PC-3 (cell line): ENCODE data around the gene TMC1.

Source experiments
- EZH2 ChIP-seq: fragments of 300-600 bp; sonication (generic); IDR thresholded peaks from one replicate; pipeline ENCODE4 v1.6.1; 2017; ENCODE audit warnings: antibody characterized with exemption, mild to moderate bottlenecking, low read length; ENCODE audit not compliant: unreplicated experiment
- TF ChIP-seq, protein P1 (sequence below): fragments of 300-600 bp; sonication (generic); conservative IDR thresholded peaks from 2 replicates; pipeline ENCODE4 v1.5.1; 2017; ENCODE audit warnings: antibody characterized with exemption, low read depth, mild to moderate bottlenecking, low read length

DNA sequence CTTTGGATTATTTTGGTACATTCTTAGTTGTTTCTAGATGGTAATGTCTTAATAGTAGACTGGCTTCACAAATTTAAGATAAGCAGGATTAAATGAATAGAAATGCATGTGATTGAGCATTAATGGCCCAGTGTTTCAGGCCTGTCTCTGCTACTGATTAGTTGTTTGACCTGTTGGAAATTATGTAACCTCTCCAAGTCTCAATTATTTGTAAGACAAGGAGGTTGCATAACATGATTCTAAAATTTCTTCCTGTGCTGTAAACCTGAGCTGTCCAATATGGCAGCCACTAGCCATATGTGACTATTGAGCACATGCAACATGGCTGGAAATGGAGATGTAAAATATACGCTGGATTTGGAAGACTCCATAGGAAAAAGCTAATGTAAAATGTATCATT lies 333.9 kb downstream of the TMC1 start:
- no peak for TF ChIP-seq EZH2
- TF ChIP-seq, protein P1, sequence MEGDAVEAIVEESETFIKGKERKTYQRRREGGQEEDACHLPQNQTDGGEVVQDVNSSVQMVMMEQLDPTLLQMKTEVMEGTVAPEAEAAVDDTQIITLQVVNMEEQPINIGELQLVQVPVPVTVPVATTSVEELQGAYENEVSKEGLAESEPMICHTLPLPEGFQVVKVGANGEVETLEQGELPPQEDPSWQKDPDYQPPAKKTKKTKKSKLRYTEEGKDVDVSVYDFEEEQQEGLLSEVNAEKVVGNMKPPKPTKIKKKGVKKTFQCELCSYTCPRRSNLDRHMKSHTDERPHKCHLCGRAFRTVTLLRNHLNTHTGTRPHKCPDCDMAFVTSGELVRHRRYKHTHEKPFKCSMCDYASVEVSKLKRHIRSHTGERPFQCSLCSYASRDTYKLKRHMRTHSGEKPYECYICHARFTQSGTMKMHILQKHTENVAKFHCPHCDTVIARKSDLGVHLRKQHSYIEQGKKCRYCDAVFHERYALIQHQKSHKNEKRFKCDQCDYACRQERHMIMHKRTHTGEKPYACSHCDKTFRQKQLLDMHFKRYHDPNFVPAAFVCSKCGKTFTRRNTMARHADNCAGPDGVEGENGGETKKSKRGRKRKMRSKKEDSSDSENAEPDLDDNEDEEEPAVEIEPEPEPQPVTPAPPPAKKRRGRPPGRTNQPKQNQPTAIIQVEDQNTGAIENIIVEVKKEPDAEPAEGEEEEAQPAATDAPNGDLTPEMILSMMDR: no peak
